Activated naive CD4-positive, alpha-beta T cell treated with anti-CD3 and anti-CD28 coated beads, Interleukin-2, amount 50 U/mL, for 24 hours (primary cell): ENCODE measurements around the gene FSD2.
"Not testable (repeated sequence)": the region's sequence is repeated elsewhere in the genome, so short reads cannot be mapped to it uniquely, and the experiment has no call there.

Experiments used
- H3K27ac Mint-ChIP-seq: one replicate; pipeline ENCODE4 v1.8.0; 2021; ENCODE audit warnings: mild to moderate bottlenecking, mixed read lengths
- H3K27me3 Mint-ChIP-seq: one replicate; pipeline ENCODE4 v1.8.0; 2021; ENCODE audit warnings: mixed read lengths
- H3K36me3 Mint-ChIP-seq: one replicate; pipeline ENCODE4 v1.8.0; 2021; ENCODE audit warnings: mixed read lengths
- H3K4me1 Mint-ChIP-seq: one replicate; pipeline ENCODE4 v1.8.0; 2021; ENCODE audit warnings: mixed read lengths
- H3K4me3 Mint-ChIP-seq: one replicate; pipeline ENCODE4 v1.8.0; 2021; ENCODE audit warnings: mild to moderate bottlenecking, mixed read lengths
- H3K9me3 Mint-ChIP-seq: one replicate; pipeline ENCODE4 v1.8.0; 2021; ENCODE audit warnings: mixed read lengths

FSD2 gene

DNA sequence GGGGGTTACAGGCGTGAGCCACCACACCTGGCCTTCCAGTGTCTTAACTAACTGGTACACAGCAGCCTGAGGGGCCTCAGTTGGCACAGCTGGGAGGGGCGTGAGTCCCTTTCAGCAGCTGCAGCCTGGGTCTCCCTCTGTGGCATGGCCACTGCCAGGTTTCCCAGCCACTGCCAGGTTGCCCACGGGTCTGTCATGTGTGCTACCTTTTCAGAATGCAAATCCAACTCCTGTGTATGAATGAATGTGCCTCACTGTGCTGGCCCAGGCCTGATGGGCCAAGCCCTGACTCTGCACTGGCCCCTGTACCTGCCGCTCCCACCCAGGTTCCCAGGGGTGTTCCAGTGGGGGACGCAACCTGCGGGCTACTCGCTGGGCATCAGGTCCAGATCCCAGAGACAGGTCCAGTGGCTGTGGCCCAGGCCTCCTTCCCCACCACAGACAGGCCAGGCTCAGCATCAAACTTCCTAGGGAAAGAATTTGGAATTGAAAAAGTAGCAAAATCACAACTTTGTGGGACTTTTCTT lies 29.6 kb upstream of the FSD2 start:
- Mint-ChIP-seq H3K4me3 (no peak overlapping the region), H3K9me3 (peaks cover 4% of the 10 kb centered on the region), H3K27ac (no peak overlapping the region), H3K27me3 (no peaks in the 10 kb centered on the region), H3K36me3 (peaks cover 46% of the 10 kb centered on the region), H3K4me1 (peaks cover 25% of the 10 kb centered on the region)

- Mint-ChIP-seq H3K27me3 (no peaks in the 10 kb centered on the region), H3K9me3 (peaks cover 4% of the 10 kb centered on the region), H3K27ac (no peak overlapping the region), H3K36me3 (peaks cover 52% of the 10 kb centered on the region), H3K4me1 (peaks cover 25% of the 10 kb centered on the region), H3K4me3 (no peak overlapping the region)
Observed at GRCh38 chr15:82833362-82833682, 27.5 kb upstream of the FSD2 start.

- no peaks in the 10 kb centered on the region for H3K9me3 Mint-ChIP-seq
- peaks cover 51% of the 10 kb centered on the region for H3K36me3 Mint-ChIP-seq
- peak overlapping the region; percentile 59 for H3K27ac Mint-ChIP-seq
- H3K4me1 Mint-ChIP-seq, result peaks cover 28% of the 10 kb centered on the region
- no peaks in the 10 kb centered on the region for H3K27me3 Mint-ChIP-seq
- H3K4me3 Mint-ChIP-seq, result peak overlapping the region; percentile 66
Observed at GRCh38 chr15:82832601-82833361, 26.9 kb upstream of the FSD2 start.

DNA sequence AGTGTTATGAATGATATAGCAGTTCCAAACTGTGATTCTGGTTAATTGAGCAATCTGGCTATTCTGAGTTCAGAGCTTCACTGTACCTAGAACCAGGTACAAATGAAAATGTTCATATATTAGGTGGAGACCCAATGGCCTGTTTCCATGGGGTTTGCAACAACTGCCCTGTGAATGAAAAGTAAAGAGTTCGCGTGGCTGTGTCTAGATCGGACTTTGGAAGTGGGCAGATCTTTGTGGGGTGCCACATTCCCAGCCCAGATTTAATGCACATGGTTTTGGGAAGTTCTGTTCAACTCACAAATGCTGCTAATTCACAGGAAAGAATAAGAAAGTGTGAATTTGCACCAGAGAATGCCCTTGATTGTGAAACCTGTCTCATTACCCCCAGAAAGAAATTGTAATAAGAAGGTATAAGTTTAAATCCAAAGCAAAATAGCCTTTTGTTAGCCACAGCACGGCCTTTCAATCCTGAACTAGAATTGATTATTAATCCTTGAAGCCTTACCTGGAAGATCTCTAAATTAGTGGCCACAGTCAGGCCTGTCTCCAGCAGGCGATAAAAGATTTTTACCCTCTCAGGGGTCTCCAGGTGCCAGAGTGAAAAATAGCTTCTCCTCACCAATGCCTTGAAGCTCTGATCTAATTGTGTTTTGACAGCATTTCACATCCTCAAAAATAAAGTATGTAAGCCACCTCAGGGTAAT lies 26.2 kb upstream of the FSD2 start:
- H3K9me3 Mint-ChIP-seq, result no peaks in the 10 kb centered on the region
- peak overlapping the region; percentile 66 for H3K4me3 Mint-ChIP-seq
- H3K4me1 Mint-ChIP-seq, result peaks cover 28% of the 10 kb centered on the region
- H3K27ac Mint-ChIP-seq, result peak overlapping the region; percentile 59
- H3K27me3 Mint-ChIP-seq, result no peaks in the 10 kb centered on the region
- H3K36me3 Mint-ChIP-seq, result peaks cover 45% of the 10 kb centered on the region

GRCh38 chr15:82830427-82831173 lies 24.7 kb upstream of the FSD2 start:
- Mint-ChIP-seq H3K4me3 (no peak overlapping the region), H3K36me3 (peaks cover 36% of the 10 kb centered on the region), H3K4me1 (peaks cover 28% of the 10 kb centered on the region), H3K9me3 (no peaks in the 10 kb centered on the region), H3K27me3 (no peaks in the 10 kb centered on the region), H3K27ac (no peak overlapping the region)

DNA sequence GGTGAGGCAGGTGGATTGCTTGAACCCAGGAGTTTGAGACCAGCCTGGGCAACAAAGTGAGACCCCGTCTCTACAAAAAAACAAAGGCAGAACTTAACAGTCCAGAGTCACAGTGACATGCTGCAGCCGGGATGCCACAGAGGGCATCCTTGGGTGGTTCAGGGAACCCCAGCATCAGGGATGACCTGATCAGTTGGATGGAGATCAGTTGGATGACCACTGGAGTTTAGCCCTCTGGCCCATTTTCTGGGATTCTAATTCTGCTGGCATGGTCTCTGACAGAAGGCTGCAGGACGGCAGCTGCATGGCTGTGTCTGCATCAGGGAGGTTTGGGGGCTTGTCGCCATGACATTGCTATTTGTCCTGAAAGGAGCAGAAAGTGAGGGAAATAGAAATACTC lies 23.4 kb upstream of the FSD2 start:
- H3K27me3 Mint-ChIP-seq, result no peaks in the 10 kb centered on the region
- H3K27ac Mint-ChIP-seq, result peak overlapping the region; percentile 5
- H3K4me1 Mint-ChIP-seq, result peaks cover 28% of the 10 kb centered on the region
- H3K36me3 Mint-ChIP-seq, result peaks cover 33% of the 10 kb centered on the region
- no peaks in the 10 kb centered on the region for H3K9me3 Mint-ChIP-seq
- no peak overlapping the region for H3K4me3 Mint-ChIP-seq

DNA sequence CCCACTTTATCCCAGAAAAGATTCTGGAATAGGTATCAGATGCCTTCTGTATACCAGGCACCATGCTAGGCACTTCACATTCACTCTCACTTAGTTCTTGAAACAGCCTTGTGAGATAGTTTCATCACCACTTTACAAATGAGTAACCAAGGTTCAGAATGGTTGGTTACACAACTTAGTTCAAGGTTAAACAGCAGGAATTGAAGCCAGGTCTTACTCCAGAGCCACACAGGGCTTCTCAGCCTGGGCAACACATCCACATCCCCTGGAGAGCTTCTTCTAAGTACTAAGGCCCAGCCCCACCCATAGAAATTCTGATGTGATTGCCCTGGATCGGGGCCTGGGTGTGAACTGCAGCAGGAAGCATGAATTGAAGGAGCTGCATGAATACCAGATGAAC lies 22.2 kb upstream of the FSD2 start:
- peaks cover 28% of the 10 kb centered on the region for H3K36me3 Mint-ChIP-seq
- no peaks in the 10 kb centered on the region for H3K9me3 Mint-ChIP-seq
- H3K4me1 Mint-ChIP-seq, result peaks cover 25% of the 10 kb centered on the region

DNA sequence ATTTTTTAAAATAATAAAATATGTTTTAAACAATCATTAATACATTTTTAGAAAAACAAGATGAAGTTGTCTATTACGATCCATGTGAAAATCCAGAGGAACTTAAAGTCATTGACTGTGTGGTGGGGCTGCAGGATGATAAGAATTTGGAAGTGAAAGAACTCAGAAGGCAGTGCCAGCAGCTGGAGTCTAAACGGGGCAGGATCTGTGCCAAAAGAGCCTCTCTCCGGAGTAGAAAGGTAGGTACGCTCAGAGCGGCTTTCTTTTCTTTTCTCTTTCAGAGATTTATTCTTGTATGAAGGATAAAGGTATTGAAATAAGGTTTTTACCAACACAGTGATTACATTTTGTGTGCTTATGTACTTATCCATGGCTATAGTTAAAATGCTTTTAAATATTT lies 17.2 kb upstream of the FSD2 start:
- H3K4me1 Mint-ChIP-seq, result peaks cover 15% of the 10 kb centered on the region
- H3K36me3 Mint-ChIP-seq, result peaks cover 19% of the 10 kb centered on the region

More for the DNA sequence above, 22.2 kb upstream of the FSD2 start:
- Mint-ChIP-seq H3K27me3 (no peaks in the 10 kb centered on the region), H3K27ac (no peak overlapping the region), H3K4me3 (no peak overlapping the region)

DNA sequence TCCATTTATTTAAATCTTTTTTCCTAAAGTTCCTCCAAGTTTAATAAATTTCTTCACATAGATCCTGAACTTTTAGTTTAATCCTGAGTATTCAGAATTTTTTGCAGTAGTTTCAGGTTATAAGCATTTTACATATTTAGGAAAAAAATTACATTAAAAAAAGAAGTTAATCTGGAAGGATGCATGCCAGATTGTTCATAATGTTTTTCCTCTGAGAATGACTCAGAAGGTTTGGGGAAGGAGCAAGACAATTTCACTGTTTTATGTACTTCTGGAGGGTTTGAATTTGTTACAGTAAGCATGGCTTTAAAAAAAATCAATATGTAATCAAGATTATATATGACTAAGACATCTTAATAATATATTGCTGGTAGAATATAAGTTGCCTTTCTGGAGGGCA lies 16.0 kb upstream of the FSD2 start:
- H3K27me3 Mint-ChIP-seq, H3K27ac Mint-ChIP-seq, H3K9me3 Mint-ChIP-seq, H3K4me3 Mint-ChIP-seq: not testable (repeated sequence)
- Mint-ChIP-seq H3K4me1 (peaks cover 18% of the 10 kb centered on the region), H3K36me3 (peaks cover 22% of the 10 kb centered on the region)

More for the DNA sequence above, 17.2 kb upstream of the FSD2 start:
- Mint-ChIP-seq H3K9me3 (no peaks in the 10 kb centered on the region), H3K27me3 (no peaks in the 10 kb centered on the region), H3K27ac (no peak overlapping the region), H3K4me3 (no peak overlapping the region)

DNA sequence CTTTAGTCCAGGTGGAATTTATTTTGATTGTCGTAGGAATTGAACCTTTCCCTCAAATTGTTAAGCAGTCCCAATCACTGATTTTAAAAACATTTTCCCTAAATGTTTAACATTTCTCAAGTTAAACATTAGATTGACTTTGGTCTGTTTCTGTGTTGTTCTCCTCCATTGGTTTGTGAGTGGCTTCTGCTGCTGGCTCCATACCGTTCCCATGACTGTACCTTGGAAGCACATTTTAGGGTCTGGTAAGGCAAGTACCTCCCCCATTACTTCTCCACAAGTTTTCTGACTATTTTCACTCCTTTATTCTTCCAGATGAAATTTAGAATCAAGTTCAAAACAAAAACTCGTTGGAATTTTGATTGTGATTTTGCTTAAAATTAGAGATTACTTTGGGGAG lies 15.5 kb upstream of the FSD2 start:
- H3K27me3 Mint-ChIP-seq, H3K27ac Mint-ChIP-seq, H3K9me3 Mint-ChIP-seq, H3K4me3 Mint-ChIP-seq: not testable (repeated sequence)
- Mint-ChIP-seq H3K4me1 (peaks cover 23% of the 10 kb centered on the region), H3K36me3 (peaks cover 23% of the 10 kb centered on the region)

- Mint-ChIP-seq H3K27ac (no peak overlapping the region), H3K4me1 (peaks cover 33% of the 10 kb centered on the region), H3K9me3 (no peaks in the 10 kb centered on the region), H3K27me3 (no peaks in the 10 kb centered on the region), H3K4me3 (no peak overlapping the region), H3K36me3 (peaks cover 28% of the 10 kb centered on the region)
Observed at GRCh38 chr15:82820128-82820527, 14.3 kb upstream of the FSD2 start.

DNA sequence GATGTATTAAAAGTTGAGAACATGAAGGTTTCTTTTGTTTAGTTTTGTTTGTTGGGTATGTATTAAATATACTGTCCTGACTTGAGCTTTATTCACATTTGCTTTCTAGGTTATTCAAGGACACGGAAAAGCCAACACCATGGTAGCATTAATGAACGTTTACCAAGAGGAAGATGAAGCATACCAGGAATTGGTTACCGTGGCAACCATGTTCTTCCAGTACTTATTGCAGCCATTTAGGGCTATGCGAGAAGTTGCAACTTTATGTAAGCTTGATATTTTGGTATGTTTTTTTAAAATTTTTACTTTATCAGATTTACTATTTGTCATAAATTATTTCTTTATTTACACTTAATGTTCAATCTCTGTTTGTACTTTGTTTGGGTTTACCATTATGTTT lies 7.1 kb upstream of the FSD2 start:
- no peaks in the 10 kb centered on the region for H3K9me3 Mint-ChIP-seq
- H3K36me3 Mint-ChIP-seq, result peaks cover 20% of the 10 kb centered on the region
- H3K27ac Mint-ChIP-seq, result peak overlapping the region; percentile 76
- H3K27me3 Mint-ChIP-seq, result no peaks in the 10 kb centered on the region
- peak overlapping the region; percentile 94 for H3K4me3 Mint-ChIP-seq
- peaks cover 65% of the 10 kb centered on the region for H3K4me1 Mint-ChIP-seq

DNA sequence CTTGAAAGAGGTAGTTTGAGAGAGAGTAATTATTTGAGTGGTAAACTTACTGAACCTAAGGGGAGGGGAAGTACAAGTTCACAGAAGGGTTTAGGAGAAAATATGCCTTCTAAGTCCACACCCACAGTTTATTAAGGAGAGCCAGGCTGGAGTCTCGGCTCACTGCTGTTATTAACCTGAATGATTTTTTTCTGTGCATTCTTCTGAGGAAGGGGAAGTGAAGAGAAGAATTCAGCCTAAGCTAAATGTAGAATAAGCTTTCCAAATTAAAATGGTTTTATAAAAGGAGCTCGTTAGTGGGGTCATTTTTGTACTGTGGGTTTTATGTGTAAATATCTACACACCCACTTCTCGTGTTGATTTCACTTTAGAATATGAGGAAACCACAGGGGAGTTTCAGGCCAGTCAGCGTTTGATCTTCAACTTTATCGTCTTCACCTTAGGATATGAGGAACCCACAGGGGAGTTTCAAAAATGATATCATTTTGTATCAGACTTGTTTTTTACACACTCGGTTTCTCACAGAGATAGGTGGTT lies 5.1 kb upstream of the FSD2 start:
- no peaks in the 10 kb centered on the region for H3K27me3 Mint-ChIP-seq
- H3K9me3 Mint-ChIP-seq, result no peaks in the 10 kb centered on the region
- peak overlapping the region; percentile 94 for H3K4me3 Mint-ChIP-seq
- peaks cover 13% of the 10 kb centered on the region for H3K36me3 Mint-ChIP-seq
- peaks cover 56% of the 10 kb centered on the region for H3K4me1 Mint-ChIP-seq
- peak overlapping the region; percentile 100 for H3K27ac Mint-ChIP-seq

- H3K36me3 Mint-ChIP-seq, result peaks cover 8% of the 10 kb centered on the region
- H3K4me1 Mint-ChIP-seq, result peaks cover 49% of the 10 kb centered on the region
- H3K27ac Mint-ChIP-seq, result peak overlapping the region; percentile 100
- peak overlapping the region; percentile 94 for H3K4me3 Mint-ChIP-seq
- no peaks in the 10 kb centered on the region for H3K27me3 Mint-ChIP-seq
- no peaks in the 10 kb centered on the region for H3K9me3 Mint-ChIP-seq
Observed at GRCh38 chr15:82810061-82810889, 4.4 kb upstream of the FSD2 start.
